ENCODE data around the gene ZNF689.

Gene ZNF689

DNA sequence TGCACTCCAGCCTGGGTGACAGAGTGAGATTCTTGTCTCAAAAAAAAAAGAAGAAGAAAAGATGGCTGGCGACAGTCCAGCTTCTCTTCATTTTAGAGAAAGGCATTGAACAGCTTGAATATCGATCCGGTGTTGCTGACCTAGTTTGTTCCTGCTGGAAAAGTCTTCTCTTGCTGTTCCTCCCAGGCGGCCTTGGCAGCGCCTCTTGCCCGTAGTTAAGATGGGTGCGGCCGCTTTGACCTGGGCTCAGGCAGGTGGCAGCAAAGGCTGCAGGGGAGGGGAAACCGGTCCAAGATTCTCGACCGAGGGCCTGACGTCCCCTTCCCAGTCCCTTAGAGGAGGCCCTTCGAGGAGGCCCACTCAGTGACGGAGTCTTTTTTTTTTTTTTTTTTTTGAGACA lies 48.2 kb downstream of the ZNF689 start:
- TF ChIP-seq, protein P1, sequence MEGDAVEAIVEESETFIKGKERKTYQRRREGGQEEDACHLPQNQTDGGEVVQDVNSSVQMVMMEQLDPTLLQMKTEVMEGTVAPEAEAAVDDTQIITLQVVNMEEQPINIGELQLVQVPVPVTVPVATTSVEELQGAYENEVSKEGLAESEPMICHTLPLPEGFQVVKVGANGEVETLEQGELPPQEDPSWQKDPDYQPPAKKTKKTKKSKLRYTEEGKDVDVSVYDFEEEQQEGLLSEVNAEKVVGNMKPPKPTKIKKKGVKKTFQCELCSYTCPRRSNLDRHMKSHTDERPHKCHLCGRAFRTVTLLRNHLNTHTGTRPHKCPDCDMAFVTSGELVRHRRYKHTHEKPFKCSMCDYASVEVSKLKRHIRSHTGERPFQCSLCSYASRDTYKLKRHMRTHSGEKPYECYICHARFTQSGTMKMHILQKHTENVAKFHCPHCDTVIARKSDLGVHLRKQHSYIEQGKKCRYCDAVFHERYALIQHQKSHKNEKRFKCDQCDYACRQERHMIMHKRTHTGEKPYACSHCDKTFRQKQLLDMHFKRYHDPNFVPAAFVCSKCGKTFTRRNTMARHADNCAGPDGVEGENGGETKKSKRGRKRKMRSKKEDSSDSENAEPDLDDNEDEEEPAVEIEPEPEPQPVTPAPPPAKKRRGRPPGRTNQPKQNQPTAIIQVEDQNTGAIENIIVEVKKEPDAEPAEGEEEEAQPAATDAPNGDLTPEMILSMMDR (IDR thresholded peaks at IDR 0.05; ENCODE audit: low read length, missing control alignments) = no peak
- H3K4me3 ChIP-seq (replicated peaks; ENCODE audit: low read depth, low read length) = no peak overlapping the region
- DNase-seq (ENCODE audit: low read depth) = no peak

DNA sequence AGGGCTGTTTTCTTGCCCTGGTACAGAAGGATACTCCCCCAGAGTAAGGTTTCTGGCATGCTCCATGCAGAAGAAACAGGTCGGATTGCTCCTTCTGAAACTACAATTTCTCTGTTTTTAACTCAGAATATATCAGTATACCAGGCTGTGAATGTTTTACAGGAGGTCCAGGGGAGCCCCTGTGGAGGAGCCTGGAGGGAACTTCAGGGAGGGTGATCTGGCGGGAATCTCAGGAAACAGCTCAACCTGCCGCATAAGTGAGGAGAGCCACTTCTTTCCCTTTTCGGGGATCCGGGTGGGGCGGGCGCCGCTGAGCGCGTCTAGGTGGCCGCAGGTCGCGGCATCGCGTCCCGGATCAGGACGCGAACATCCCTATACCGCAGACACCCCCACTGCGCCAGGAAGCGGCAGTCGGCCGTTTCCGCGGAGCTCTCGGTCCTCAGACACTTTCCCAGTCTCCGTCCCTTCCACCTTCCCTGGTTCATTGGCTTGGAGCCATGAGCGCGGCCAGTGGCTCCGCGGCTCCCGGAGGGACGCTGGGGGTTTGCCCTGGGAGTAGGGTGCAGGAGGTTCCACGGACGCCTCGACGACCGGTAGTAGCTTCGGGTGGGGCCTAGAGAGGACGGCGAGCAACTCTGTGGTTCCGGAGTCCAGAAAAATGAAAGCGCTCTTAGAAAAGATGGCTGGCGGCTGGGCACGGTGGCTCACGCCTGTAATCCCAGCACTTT lies 48.9 kb downstream of the ZNF689 start:
- no peak for DNase-seq (ENCODE audit: low read depth)
- TF ChIP-seq, protein P1 (IDR thresholded peaks at IDR 0.05; ENCODE audit: low read length, missing control alignments) = no peak
- H3K4me3 ChIP-seq (replicated peaks; ENCODE audit: low read depth, low read length) = peak overlapping the region; percentile 21

DNA sequence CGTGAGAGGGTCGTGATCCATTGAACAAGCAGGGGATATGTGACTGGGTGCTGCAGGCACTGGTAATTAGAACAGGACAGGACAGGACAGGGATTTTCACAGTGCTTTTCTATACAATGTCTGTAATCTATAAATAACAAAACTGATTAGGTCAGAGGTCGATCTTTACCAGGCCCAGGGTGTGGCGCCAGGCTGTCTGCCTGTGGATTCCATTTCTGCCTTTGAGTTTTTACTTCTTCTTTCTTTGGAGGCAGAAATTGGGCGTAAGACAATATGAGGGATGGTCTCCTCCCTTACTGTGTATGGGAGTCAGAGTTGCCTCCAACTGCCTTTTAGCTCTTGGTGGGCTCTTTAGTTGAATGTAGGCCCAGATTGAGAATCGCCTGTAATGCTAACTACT lies 50.5 kb downstream of the ZNF689 start:
- H3K4me3 ChIP-seq (replicated peaks; ENCODE audit: low read depth, low read length) = no peak overlapping the region
- TF ChIP-seq, protein P1 (IDR thresholded peaks at IDR 0.05; ENCODE audit: low read length, missing control alignments) = no peak
- DNase-seq (ENCODE audit: low read depth) = no peak

DNA sequence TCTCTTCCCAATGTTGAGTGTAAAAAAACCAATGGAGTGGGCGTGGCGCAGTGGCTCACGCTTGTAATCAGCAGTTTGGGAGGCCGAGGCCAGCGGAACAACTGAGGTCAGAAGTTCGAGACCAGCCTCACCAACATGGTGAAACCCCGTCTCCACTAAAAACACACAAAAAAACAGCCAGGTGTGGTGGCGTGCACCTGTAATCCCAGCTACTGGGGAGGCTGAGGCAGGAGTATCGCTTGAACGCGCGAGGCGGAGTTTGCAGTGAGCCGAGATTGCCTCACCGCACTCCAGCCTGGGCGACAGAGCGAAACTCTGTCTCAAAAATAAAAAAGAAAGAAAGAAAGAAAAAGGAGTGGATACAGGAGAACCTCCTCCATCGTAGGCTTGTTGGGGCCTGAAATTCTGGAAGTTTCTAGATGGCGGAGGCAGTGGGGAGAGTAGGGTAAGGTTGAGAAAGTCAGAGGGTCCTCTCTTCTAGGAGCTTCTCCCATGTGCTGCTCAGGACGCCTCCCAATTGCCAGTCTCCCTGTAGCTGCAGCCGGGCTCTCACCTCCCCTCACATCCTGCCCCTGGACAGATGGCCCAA lies 51.3 kb downstream of the ZNF689 start:
- DNase-seq (ENCODE audit: low read depth) = no peak
- TF ChIP-seq, protein P1 (IDR thresholded peaks at IDR 0.05; ENCODE audit: low read length, missing control alignments) = no peak
- H3K4me3 ChIP-seq (replicated peaks; ENCODE audit: low read depth, low read length) = peak overlapping the region; percentile 42

DNA sequence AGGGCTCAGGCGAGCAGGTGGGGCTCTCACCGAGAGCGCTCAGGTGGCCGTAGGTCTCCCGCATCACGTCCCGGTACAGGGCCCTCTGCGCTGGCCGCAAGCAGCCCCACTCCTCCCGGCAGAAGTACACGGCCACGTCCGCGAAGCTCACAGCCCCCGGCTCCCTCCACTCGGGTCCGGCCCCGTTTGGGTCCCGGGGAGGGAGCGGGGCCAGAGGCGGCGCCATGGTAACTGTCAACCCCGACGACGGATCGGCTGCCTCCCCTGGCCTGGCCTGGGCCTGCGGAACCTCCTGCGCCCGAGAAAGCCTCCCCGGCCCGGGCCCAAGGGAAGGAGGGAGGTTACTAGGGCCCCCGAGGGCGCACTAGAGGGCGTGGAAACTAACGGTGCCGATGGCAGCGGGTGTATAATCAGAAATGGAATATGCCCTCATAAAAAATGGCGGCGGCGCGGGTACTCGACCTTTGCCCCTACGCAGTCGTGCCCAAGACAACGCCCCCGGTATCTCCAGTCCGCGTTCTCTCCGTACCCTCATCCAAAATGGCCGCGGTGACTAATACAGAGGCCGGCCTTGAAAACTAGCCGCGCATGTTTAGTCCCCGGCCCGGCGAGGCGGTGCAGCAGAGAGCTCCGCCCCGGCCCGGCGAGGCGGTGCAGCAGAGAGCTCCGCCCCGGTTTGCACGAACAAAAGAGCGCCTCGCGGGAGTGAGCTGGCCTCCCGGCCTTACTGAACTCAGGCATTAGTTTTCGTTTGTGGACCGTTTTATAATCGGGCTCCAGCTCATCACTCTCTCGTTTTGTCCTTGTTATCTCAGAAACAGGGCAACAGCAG lies 52.0 kb downstream of the ZNF689 start, which contains the start of gene ZNF764:
Gene ZNF764 (minus strand): TSS at position 418 of the 832 bp plus-strand sequence. CDS start 192 bp downstream, at position 226.
- DNase-seq (ENCODE audit: low read depth) = peak; percentile 98
- peak within 1 kb of the TSS; percentile 75 for H3K4me3 ChIP-seq (replicated peaks; ENCODE audit: low read depth, low read length)
- TF ChIP-seq, protein P1 (IDR thresholded peaks at IDR 0.05; ENCODE audit: low read length, missing control alignments) = no peak

DNA sequence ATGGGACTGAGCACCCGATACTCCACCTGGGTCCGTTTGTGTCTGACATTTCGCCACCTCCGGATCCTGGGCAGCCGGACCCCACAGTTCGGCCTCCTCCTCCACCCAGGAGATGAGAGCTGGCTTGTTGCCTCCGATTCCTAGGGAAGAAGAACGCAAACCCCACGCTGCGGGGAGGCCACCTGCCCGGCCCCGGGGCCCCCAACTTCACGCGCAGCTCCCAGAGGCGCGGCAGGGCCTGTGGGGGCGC lies 52.6 kb downstream of the ZNF689 start:
- TF ChIP-seq, protein P1 (IDR thresholded peaks at IDR 0.05; ENCODE audit: low read length, missing control alignments) = no peak
- no peak for DNase-seq (ENCODE audit: low read depth)
- H3K4me3 ChIP-seq (replicated peaks; ENCODE audit: low read depth, low read length) = peak overlapping the region; percentile 75
